Gastroesophageal sphincter (tissue), 3 donors: ENCODE data around the gene CYB5B.

Experiments used
- CTCF ChIP-seq, 4 experiments: fragments of 200-600 bp in 2 of 4; fragments of 450-650 bp in 2 of 4; sonication (generic) in 1 of 4; IDR thresholded peaks; one replicate each; pipeline ENCODE4 v1.5.1; 2017 to 2019; ENCODE audit warnings: antibody characterized with exemption in 4 of 4, mild to moderate bottlenecking in 2 of 4, moderate library complexity in 2 of 4
- EP300 ChIP-seq: sonication (generic); formaldehyde crosslinking; IDR thresholded peaks from one replicate; pipeline ENCODE4 v1.6.1; 2017; ENCODE audit warnings: antibody characterized with exemption, mild to moderate bottlenecking
- POLR2AphosphoS5 ChIP-seq: sonication (generic); formaldehyde crosslinking; IDR thresholded peaks from one replicate; pipeline ENCODE4 v1.6.1; 2017; ENCODE audit warnings: antibody characterized with exemption

- TF ChIP-seq CTCF (IDR thresholded peaks at IDR 0.05) (no peak), POLR2AphosphoS5 (no peak), EP300 (no peak)
Measured at GRCh38 chr16:69485361-69485760, 60.9 kb downstream of the CYB5B start.
